Measurements from ENCODE around the gene CNPY1.

- TF ChIP-seq HDAC2 (IDR thresholded peaks at IDR 0.05; ENCODE audit: borderline replicate concordance in 1 of 2, low read depth in 2 of 2, low read length in 2 of 2) = no peak
- TF ChIP-seq BACH1 (IDR thresholded peaks at IDR 0.05; ENCODE audit: low read length) = no peak
- TF ChIP-seq CTCF (IDR thresholded peaks at IDR 0.05; ENCODE audit: control extremely low read depth in 1 of 3, insufficient read depth in 1 of 3, low read depth in 1 of 3, low read length in 3 of 3) = no peak
- no peak for TF ChIP-seq HDAC6 (IDR thresholded peaks at IDR 0.05; ENCODE audit: low read depth, low read length)
- TF ChIP-seq POLR2A (IDR thresholded peaks at IDR 0.05; ENCODE audit: control extremely low read depth in 1 of 2, low read depth in 2 of 2, low read length in 2 of 2) = no peak
- TF ChIP-seq POLR2AphosphoS5 (IDR thresholded peaks at IDR 0.05; ENCODE audit: low read depth, low read length) = no peak
- no peak for TF ChIP-seq MAX (IDR thresholded peaks at IDR 0.05)
- no peak for TF ChIP-seq RXRA (IDR thresholded peaks at IDR 0.05; ENCODE audit: insufficient read depth, low read depth, low read length)
- TF ChIP-seq RFX5 (IDR thresholded peaks at IDR 0.05; ENCODE audit: borderline replicate concordance, low read depth, low read length) = no peak
- no peak for TF ChIP-seq CHD2 (IDR thresholded peaks at IDR 0.05; ENCODE audit: low read length)
- no peak for TF ChIP-seq YY1 (IDR thresholded peaks at IDR 0.05; ENCODE audit: low read depth, low read length)
- no peak for TF ChIP-seq SRF (IDR thresholded peaks at IDR 0.05; ENCODE audit: low read depth, low read length)
- no peak for TF ChIP-seq TAF1 (IDR thresholded peaks at IDR 0.05; ENCODE audit: low read depth, low read length)
These were observed 24.0 kb upstream of the CNPY1 start for GRCh38 chr7:155570171-155570958.

Measured in H1 (cell line).